IPS-15b (cell line): ENCODE data around the gene SELENOV.

Source experiments
- H3K27me3 ChIP-seq: one replicate; pipeline ENCODE4 v1.6.1; 2013; ENCODE audit warnings: low read length; ENCODE audit not compliant: control insufficient read depth, insufficient read depth
- H3K36me3 ChIP-seq: one replicate; pipeline ENCODE4 v1.6.1; 2013; ENCODE audit warnings: low read length; ENCODE audit not compliant: control insufficient read depth, insufficient read depth
- H3K4me1 ChIP-seq: one replicate; pipeline ENCODE4 v1.6.1; 2013; ENCODE audit warnings: mild to moderate bottlenecking, low read length; ENCODE audit not compliant: control insufficient read depth, insufficient read depth
- H3K4me3 ChIP-seq: one replicate; pipeline ENCODE4 v1.5.1; 2013; ENCODE audit warnings: low read depth, low read length
- H3K9ac ChIP-seq: one replicate; pipeline ENCODE4 v1.6.1; 2013; ENCODE audit warnings: low read depth, mild to moderate bottlenecking, low read length
- H3K9me3 ChIP-seq: one replicate; pipeline ENCODE4 v1.6.1; 2013; ENCODE audit warnings: mild to moderate bottlenecking, low read length; ENCODE audit not compliant: control insufficient read depth, insufficient read depth

The SELENOV gene

DNA sequence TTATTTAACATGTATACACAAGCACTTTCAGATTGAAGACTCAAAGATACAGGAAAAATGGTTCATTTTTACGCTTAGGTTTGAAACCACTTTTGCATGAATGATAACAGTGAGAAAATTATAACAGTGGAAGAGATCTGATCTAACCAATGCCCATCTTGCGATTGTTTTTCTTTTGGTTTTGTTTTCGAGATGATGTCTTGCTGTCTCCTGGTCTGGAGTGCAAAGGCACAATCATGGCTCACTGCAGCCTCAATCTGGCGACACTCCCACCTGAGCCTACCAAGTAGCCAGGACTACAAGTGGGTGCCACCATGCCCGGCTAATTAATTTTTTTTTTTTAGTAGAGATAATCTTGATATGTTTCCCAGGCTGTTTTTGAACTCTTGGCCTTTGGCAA is 35.3 kb downstream of the SELENOV start:
- Histone ChIP-seq H3K9ac (no peak overlapping the region), H3K36me3 (no peaks in the 10 kb centered on the region), H3K27me3 (no peaks in the 10 kb centered on the region), H3K9me3 (no peaks in the 10 kb centered on the region), H3K4me3 (no peak overlapping the region), H3K4me1 (no peaks in the 10 kb centered on the region)

DNA sequence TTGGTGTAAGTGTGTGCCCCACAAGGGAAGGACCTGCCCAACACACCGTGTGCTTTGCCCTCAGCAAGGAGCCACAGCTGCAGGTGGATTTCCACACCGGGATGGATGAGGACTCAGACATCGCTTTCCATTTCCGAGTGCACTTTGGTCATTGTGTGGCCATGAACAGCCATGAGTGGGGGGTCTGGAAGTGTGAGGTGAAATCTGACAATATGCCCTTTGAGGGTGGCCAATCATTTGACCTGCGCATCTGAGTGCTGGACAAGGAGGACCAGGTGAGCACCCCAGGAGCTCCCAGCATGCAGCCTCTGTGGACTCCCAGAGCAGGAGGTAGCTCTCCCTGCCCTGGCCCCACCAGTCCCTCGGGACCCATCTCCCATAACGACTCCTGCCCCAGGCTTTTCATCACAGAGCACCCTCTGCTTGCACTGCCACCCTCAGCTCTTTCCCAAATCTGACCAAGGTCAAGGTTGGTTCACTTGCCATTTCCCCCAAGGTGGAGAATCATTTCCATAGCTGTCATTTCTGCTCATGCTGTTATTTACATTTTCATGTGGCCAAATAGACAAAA is 38.2 kb downstream of the SELENOV start:
- no peaks in the 10 kb centered on the region for H3K4me1 ChIP-seq
- H3K36me3 ChIP-seq: no peaks in the 10 kb centered on the region
- H3K9me3 ChIP-seq: no peaks in the 10 kb centered on the region
- no peaks in the 10 kb centered on the region for H3K27me3 ChIP-seq
- no peak overlapping the region for H3K4me3 ChIP-seq
- no peak overlapping the region for H3K9ac ChIP-seq

DNA sequence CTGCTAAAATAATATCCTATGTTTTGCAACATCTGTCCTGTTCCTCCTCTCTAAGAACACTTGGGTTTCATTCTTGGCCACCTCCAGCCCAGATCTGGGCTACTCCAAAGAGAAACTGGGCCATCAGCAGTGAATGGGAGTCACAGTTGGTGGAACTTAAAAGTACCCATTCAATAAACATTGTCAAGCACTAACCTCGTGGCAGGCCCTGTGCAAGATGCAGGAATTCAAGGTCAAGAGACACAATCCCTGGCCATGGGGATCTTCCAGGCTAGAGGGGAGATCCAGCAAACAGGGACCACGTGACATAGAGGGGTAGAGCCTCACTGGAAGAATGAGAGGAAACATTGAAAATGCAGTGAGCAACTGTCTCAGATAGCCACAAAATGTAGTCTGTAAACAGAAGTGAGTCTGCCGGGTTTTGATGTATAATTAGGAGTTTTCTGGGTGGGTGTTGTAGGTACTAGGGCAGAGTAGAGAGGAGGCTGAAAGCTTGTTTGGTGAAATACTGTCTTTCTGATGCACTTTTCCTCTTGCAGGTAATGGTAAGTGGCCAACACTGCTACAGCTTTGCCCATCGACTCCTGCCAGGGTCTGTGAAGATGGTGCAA is 39.9 kb downstream of the SELENOV start:
- H3K9ac ChIP-seq: no peak overlapping the region
- H3K4me1 ChIP-seq: no peaks in the 10 kb centered on the region
- H3K27me3 ChIP-seq: no peaks in the 10 kb centered on the region
- H3K9me3 ChIP-seq: no peaks in the 10 kb centered on the region
- H3K36me3 ChIP-seq: no peaks in the 10 kb centered on the region
- no peak overlapping the region for H3K4me3 ChIP-seq

DNA sequence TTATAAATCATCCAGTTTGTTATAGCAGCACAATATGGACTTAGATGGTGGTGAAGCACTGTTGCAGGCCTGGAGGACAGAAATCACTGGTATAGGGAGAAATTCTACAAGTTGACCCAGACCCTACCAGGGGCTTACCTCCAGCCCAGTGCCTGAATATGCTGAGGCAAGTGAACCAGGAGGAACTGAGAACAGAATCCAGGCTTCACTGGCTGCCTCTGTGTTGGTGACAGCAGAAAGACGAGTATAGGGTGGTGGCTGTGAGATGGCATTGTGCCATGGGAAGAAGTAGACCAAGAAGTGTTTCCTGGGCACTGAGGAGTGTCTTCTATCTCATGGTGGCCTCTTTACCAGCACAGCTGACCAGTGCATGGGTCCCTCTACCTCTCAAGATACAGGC is 40.9 kb downstream of the SELENOV start:
- H3K9ac ChIP-seq: no peak overlapping the region
- no peaks in the 10 kb centered on the region for H3K36me3 ChIP-seq
- no peak overlapping the region for H3K4me3 ChIP-seq
- H3K4me1 ChIP-seq: no peaks in the 10 kb centered on the region
- no peaks in the 10 kb centered on the region for H3K27me3 ChIP-seq
- no peaks in the 10 kb centered on the region for H3K9me3 ChIP-seq

DNA sequence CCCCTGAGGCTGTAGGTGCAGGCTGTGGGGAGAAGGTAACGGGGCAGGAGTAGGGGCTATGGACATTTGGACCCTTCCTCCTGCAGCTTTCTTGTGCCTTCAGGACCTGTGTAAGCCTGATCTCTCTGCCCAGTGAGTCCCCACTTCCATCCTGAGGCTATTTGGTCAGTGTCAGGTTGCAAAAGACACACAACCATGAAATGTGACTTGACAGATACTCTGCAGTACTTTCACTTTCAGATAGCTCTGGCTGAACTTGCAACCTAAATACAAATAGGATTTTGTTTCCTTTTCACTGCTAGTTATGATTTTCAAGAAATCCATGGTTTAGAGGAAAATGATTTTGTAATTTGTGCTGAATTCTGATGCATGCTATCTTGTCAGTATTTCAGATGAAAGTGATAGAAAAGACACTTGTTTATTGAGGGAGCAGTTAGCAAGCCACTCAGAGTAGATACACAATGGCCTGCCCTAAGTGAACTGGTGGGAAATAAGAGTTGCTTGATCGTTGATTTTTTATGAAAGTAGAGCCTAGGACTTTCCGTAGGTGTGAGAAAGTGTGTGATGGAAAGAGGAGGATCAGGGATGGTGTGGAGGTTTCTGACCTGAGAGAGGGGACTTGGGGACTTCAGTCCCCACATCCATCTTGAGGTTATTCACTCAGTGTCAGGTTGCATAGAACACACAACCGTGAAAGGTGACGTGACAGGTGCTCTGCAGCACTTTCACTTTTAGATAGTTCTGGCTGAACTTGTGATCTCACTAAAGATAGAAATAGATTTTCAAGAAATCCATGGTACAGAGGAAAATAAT is 43.1 kb downstream of the SELENOV start:
- H3K4me1 ChIP-seq: no peaks in the 10 kb centered on the region
- H3K36me3 ChIP-seq: no peaks in the 10 kb centered on the region
- no peak overlapping the region for H3K9ac ChIP-seq
- no peaks in the 10 kb centered on the region for H3K27me3 ChIP-seq
- no peak overlapping the region for H3K4me3 ChIP-seq
- H3K9me3 ChIP-seq: no peaks in the 10 kb centered on the region

DNA sequence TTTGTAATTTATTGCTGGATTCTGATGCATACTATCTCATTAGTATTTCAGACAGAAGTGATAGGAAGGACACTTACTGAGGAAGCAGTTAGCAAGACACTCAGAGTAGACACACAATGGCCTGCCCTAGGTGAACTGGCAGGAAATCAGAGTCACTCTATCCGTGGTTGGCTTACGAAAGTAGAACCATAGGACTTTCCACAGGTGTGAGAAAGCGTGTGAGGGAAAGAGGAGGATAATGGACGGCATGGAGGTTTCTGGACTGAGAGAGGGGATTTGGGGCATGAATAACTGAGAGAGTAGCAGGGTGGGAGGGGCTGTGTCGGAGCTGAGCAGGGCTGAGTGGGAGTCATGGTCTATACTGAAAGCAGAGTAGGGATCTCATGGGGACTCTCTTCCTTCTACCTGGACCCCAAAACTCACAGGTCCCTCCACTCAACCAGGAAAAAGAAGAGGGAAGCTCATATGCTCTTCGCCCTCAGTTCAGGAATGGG is 43.7 kb downstream of the SELENOV start:
- H3K9me3 ChIP-seq: no peaks in the 10 kb centered on the region
- H3K9ac ChIP-seq: no peak overlapping the region
- H3K4me3 ChIP-seq: no peak overlapping the region
- no peaks in the 10 kb centered on the region for H3K27me3 ChIP-seq
- H3K36me3 ChIP-seq: no peaks in the 10 kb centered on the region
- H3K4me1 ChIP-seq: no peaks in the 10 kb centered on the region

DNA sequence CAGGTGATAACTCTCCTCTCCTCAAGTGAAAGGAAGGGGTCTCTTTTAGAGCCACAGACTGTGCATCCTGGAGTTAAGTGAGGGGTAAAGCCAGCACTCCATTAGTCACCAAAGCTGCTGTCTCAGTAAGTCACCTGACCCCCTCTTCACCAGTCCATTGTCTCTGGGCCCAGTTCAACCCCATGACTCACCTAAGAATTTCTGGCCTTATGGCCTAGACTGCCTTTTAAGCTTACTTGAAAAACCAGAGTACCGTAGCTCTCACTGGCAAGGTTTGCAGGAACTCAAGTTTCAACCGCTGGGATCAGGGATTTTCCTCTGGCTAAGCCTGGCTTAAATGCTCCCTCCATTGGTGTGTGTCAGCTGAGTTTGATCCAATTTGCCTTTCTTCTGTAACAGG is 48.5 kb downstream of the SELENOV start:
- H3K27me3 ChIP-seq: no peaks in the 10 kb centered on the region
- H3K4me1 ChIP-seq: no peaks in the 10 kb centered on the region
- no peaks in the 10 kb centered on the region for H3K36me3 ChIP-seq
- H3K9me3 ChIP-seq: no peaks in the 10 kb centered on the region
- H3K9ac ChIP-seq: no peak overlapping the region
- no peak overlapping the region for H3K4me3 ChIP-seq

DNA sequence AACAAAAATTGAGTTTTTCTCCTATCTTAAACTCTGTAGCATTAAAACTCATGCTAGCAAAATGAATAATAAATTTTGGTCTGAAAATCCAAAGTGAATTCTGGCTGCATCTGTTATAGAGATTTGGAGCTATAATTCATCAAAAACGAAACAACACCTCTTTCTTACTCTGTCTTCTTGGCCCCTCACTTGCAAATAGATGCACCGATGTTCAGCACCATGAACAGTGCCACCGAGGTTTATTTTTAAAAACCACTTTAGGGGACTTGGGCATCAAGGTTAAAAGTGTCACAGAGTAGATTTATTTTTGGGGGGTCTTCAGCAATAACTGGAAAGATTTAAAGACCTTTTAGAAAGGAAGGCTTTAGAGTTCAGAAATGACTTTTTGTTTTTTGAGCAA is 51.1 kb downstream of the SELENOV start:
- Histone ChIP-seq H3K9me3 (no peaks in the 10 kb centered on the region), H3K27me3 (peaks cover 4% of the 10 kb centered on the region), H3K9ac (no peak overlapping the region), H3K4me1 (no peaks in the 10 kb centered on the region), H3K4me3 (no peak overlapping the region), H3K36me3 (no peaks in the 10 kb centered on the region)

DNA sequence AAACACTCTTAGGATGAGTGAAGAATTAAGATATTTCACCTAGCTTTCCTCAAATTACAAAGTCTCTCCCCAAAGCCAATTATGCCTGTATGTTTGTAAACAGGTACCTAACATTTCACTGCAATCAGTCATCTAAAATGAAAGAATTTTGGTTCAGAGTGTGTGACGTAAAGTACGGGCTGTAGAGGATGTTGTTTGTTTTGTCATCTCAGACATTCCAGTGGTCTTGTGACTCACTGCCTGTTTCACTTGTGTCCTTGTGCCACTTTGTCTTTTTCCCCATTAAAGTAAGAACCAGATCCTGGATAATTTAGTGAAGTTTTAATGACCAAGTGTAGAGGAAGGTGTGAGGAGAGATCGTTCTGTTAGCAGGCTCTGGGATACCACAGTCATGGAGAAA is 53.7 kb downstream of the SELENOV start:
- Histone ChIP-seq H3K9me3 (no peaks in the 10 kb centered on the region), H3K4me3 (no peak overlapping the region), H3K9ac (no peak overlapping the region), H3K27me3 (peaks cover 4% of the 10 kb centered on the region), H3K4me1 (no peaks in the 10 kb centered on the region), H3K36me3 (no peaks in the 10 kb centered on the region)
